Activated T-helper 1 cell treated with anti-CD3 and anti-CD28 coated beads, Interleukin-2, amount 50 U/mL, for 16 hours (primary cell): ENCODE data around the gene NUDT1.
"Not testable (repeated sequence)": the region's sequence is repeated elsewhere in the genome, so short reads cannot be mapped to it uniquely, and the experiment has no call there.

Experiments used
- DNase-seq, 2 donors: peaks; one replicate each; pipeline ENCODE4 v3.0.0-alpha.2; 2020; ENCODE audit warnings: low read depth in 1 of 2, low spot score in 1 of 2

The NUDT1 gene

GRCh38 chr7:2264158-2264557, 22.1 kb downstream of the NUDT1 start:
- no peak for DNase-seq

- DNase-seq: no peak
Measured at GRCh38 chr7:2266911-2267310, 24.9 kb downstream of the NUDT1 start.

- DNase-seq: not testable (repeated sequence)
Measured at GRCh38 chr7:2269089-2269990, 27.3 kb downstream of the NUDT1 start.

DNA sequence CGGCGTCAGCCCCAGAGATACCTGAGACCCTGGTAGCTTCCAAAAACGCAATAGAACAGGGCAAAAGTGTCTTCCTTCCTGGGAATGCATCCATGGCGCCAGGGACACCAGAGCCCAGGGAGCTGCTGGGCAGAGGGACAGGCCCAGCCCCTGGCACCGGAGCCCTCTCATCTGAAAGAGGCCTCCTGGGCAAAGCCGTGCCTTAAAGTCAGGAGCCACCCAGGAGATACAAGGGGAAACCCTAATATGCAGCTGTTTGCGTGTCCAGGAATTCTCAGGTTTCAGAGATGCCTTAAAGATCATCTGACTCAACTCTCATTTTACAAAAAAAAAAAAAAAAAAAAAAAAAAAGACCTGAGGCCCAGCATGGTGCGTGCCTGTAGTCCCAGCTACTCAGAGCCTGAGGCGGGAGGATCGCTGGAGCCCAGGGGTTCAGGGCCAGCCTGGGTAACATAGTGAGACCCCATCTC, 28.0 kb downstream of the NUDT1 start:
- no peak for DNase-seq

- no peak for DNase-seq
Measured at GRCh38 chr7:2270495-2270894, 28.5 kb downstream of the NUDT1 start.

GRCh38 chr7:2271273-2272026, 29.4 kb downstream of the NUDT1 start:
- DNase-seq: no peak

- DNase-seq: no peak
Measured at GRCh38 chr7:2272031-2272430, 30.0 kb downstream of the NUDT1 start.

DNA sequence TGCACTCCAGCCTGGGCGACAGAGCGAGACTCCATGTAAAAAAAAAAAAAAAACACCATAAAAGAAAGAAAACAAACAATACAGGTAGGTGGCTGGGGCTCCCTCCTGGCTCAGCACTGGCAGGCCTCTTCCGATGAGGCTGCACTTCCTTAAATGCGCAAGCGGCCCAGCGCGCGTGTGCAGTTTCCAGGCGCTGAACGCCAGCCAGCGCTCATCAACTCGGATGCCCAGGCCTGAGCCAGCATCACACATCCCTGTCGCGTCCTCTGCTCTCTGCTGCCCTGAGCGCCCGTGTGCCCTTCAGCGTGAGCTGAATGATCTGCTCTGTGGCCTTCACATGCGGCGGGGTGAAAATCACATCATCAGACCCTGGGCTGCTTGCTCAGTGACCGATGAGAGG, 31.8 kb downstream of the NUDT1 start:
- no peak for DNase-seq

DNA sequence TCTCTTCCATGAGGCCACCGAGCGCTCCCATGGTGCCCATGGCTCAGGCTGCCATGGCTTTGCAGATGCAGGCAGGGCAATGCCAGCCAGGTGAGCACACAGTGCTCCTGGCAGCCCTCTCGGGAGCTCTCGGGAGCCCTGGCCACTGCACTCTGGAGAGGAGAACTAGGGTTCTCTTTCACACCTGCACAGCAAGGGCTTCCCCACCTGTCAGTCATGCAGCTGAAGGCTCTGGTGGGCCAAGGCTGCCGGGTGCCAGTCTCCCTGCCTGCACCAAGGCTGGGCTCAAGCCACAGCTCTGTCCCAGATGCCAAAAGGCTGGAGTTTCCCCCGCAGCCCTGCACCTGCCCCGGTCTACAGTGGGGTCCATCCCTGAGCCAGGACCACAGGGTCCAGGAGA, 32.6 kb downstream of the NUDT1 start:
- no peak for DNase-seq

- no peak for DNase-seq
Measured at GRCh38 chr7:2275101-2275500, 33.1 kb downstream of the NUDT1 start.

- DNase-seq: no peak
Measured at GRCh38 chr7:2276107-2276506, 34.1 kb downstream of the NUDT1 start.

DNA sequence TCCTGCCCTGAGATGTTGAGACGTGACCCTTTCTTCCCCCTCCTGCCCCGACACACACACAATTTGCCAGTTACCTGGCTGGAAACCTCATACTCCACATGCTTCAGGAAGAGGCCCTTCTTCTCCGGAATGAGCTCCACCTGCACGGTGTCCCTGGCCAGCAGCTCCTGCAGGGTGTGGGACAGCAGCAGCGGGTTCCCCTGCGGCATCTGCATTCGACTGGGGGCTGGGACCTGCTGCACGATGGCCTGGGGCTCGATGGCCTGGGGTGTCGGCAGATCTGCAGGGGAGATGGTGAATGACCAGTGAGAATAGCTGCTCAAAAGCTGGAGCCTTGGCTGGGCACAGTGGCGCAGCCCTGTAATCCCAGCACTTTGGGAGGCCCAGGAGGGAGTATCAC, 36.0 kb downstream of the NUDT1 start:
- no peak for DNase-seq

DNA sequence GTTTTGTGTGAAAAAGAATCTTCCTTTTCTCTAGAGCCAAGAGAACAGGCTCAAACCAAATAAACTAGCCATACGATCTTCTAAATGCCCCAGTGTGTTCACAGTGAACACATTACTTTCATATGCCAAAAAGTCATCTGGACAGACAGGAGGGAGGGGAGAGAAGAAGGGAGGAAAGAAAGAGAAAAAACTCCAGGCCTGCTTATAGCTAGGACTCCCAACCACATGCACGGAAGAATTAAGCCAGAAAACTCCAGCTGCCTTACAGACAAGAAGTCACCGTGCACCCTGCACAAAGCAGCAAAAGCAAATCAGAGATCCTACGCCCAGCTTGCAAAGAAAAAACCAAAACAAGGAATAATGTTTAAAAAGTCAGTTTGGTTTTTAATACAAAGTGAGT, 37.9 kb downstream of the NUDT1 start:
- DNase-seq: no peak

DNA sequence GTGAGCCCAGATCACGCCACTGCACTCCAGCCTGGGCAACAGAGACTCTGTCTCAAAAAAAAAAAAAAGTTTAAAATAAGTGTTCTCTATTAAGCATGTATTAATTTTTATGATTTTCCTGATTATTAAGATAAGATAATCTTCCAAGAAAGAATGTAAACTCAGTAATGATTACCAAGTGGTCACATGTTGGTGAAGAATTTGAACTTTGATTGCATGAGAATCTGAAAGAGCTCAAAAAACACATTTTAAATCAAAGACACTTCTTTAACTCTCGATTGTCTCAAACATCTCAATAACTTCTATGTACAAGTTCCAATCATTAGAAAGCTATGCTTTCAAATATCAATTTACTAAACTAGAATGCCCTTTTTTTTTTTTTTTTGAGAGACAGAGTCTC, 38.4 kb downstream of the NUDT1 start:
- DNase-seq: no peak

DNA sequence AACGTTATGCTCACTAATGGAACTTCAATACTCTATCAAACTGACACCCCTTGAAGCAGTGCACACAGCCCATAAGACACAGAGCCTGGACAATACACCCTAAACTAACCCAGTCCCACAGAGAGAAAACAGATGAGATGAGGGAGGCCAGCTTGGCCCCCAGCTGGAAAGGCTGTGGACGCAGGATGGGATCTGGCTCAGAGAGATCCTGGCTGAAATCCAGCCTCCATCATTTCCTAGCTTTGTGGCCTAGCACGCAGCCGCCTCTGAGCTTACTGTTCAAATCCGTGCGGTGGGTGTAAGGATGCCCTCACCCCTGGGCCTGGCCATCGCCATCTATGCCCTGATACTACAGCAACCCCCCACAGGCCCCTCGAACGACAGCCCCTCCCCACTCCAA, 39.5 kb downstream of the NUDT1 start:
- no peak for DNase-seq

GRCh38 chr7:2282185-2282751, 40.2 kb downstream of the NUDT1 start:
- no peak for DNase-seq

- no peak for DNase-seq
Measured at GRCh38 chr7:2283074-2283473, 41.0 kb downstream of the NUDT1 start.

DNA sequence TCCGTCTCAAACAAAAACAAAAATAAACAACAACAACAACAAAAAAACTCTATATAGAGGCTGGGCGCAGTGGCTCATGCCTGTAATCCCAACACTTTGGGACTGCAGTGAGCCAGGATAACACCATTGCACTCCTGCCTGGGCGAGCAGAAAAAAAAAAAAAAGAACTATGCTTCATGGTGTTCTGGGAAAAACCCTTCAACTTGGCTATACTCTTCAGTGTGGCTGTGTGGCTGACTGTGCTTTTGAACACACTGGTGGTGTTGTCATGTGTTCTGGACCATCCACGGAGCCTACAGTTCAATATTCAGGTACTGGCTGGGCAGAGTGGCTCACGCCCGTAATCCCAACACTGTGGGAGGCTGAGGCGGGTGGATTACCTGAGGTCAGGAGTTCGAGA, 45.7 kb downstream of the NUDT1 start:
- DNase-seq: no peak

DNA sequence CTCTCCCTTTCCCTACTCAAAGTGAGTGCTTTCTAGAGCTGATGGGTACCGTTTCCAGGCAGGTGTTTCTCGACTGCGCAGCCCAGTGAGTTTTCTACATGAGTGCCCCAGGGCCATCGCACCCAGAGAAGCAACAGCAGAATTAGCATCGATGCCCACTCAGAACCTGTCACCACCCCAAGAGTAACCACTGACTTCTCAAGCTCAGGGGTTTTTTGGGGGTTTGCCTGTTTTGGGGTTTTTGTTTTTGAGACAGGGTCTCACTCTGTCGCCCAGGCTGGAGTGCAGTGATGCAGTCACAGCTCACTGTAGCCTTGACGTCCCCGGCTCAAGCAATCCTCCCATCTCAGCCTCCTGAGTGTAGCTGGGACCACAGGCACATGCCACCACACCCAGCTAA, 46.5 kb downstream of the NUDT1 start:
- no peak for DNase-seq

DNA sequence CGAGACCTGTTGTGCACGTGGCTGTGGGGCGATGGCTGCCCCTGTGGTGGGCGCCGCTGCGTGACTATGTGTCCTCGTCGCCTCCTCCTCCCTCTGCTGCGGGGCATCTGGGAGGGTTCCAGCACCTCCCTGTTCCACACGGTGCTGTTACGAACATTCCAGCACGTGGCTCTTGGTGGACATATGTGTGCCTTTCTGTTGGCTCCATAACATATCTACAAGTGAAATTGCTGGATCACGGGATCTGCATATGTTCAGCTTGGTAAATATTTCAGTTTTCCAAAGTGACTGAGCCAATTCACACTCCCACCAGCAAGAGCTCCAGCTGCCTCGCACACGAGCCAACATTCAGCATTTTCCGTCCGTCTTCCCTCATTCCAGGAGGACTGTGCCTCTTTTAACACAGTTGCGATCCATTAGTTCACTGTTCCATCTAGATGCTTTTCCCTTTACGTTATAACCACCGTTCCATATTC, 47.1 kb downstream of the NUDT1 start:
- no peak for DNase-seq

- DNase-seq: no peak
Measured at GRCh38 chr7:2289621-2290020, 47.6 kb downstream of the NUDT1 start.

DNA sequence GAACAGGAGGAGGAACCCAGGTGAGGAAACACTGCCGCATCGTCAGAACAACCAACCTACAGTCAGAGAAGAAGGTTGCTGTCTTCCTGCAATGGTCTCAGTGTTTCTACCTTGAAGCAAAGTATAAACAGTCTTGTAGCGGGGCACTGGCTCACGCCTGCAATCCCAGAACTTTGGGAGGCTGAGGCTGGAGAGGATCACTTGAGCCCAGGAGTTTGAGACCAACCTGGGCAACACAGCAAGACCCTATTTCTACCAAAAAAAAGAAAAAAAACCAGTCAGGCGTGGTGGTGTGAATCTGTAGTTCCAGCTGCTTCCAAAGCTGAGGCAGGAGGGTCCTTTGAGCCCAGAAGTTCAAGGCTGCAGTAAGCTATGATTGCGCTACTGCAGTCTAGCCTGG, 48.9 kb downstream of the NUDT1 start:
- no peak for DNase-seq
